ENCODE measurements around the gene SEC61B.

- TF ChIP-seq CTCF (IDR thresholded peaks at IDR 0.05; ENCODE audit: low read depth, low read length): no peak
- no peak for TF ChIP-seq EZH2phosphoT487 (IDR thresholded peaks at IDR 0.05; ENCODE audit: low read depth)
Observed at GRCh38 chr9:99262949-99263418, 40.9 kb downstream of the SEC61B start.

Measured in OCI-LY3 (cell line).